HG03066 (cell line): ENCODE measurements around the gene SLC34A1.
"Not testable (repeated sequence)": the region's sequence is repeated elsewhere in the genome, so short reads cannot be mapped to it uniquely, and the experiment has no call there.

Experiments used
- ATAC-seq: cut with Tn5 transposase; IDR thresholded peaks from one replicate; pipeline ENCODE4 v1.9.1; 2021; ENCODE audit warnings: low read depth; ENCODE audit not compliant: unreplicated experiment

SLC34A1 gene

GRCh38 chr5:177384134-177384533, at the start of gene SLC34A1:
SLC34A1 (plus strand) TSS chr5:177384434; CDS start chr5:177385742, 1,308 bp downstream.
- no peak for ATAC-seq

- no peak for ATAC-seq
Observed at GRCh38 chr5:177334781-177335700, 49.2 kb upstream of the SLC34A1 start.

GRCh38 chr5:177335701-177336065, 48.6 kb upstream of the SLC34A1 start:
- no peak for ATAC-seq

GRCh38 chr5:177336112-177336511, 48.1 kb upstream of the SLC34A1 start:
- no peak for ATAC-seq

GRCh38 chr5:177336603-177337494, 47.4 kb upstream of the SLC34A1 start:
- no peak for ATAC-seq

- ATAC-seq = no peak
Observed at GRCh38 chr5:177338251-177339106, 45.8 kb upstream of the SLC34A1 start.

GRCh38 chr5:177339107-177339638, 45.1 kb upstream of the SLC34A1 start:
- no peak for ATAC-seq

- not testable (repeated sequence) for ATAC-seq
Observed at GRCh38 chr5:177343000-177343399, 41.2 kb upstream of the SLC34A1 start.

- no peak for ATAC-seq
Observed at GRCh38 chr5:177343777-177344176, 40.5 kb upstream of the SLC34A1 start.

- ATAC-seq = no peak
Observed at GRCh38 chr5:177344891-177345290, 39.3 kb upstream of the SLC34A1 start.

GRCh38 chr5:177346820-177347219, 37.4 kb upstream of the SLC34A1 start:
- no peak for ATAC-seq

GRCh38 chr5:177347699-177348098, 36.5 kb upstream of the SLC34A1 start:
- no peak for ATAC-seq

- no peak for ATAC-seq
Observed at GRCh38 chr5:177349362-177349647, 34.9 kb upstream of the SLC34A1 start.

GRCh38 chr5:177349762-177350161, 34.5 kb upstream of the SLC34A1 start:
- ATAC-seq = no peak

GRCh38 chr5:177350776-177351391, 33.4 kb upstream of the SLC34A1 start:
- ATAC-seq = no peak

- peak; percentile 94 for ATAC-seq
Observed at GRCh38 chr5:177351392-177352329, 32.6 kb upstream of the SLC34A1 start, which contains the start of gene LMAN2. LMAN2 (minus strand) TSS chr5:177351668; CDS start chr5:177351647, 21 bp downstream.

- no peak for ATAC-seq
Observed at GRCh38 chr5:177353093-177353492, 31.1 kb upstream of the SLC34A1 start.

GRCh38 chr5:177354256-177354655, 30.0 kb upstream of the SLC34A1 start:
- no peak for ATAC-seq

- ATAC-seq = no peak
Observed at GRCh38 chr5:177354711-177355110, 29.5 kb upstream of the SLC34A1 start.
